SJCRH30 (cell line): Measurements from ENCODE around the gene ISCU. TPM values are rescaled to one million over a fixed set of nuclear protein-coding genes. Genes with fewer than 3 reads are reported as not detected.

ENCODE experiments used
- DNase-seq, 2 experiments: peaks; one replicate each; pipeline ENCODE4 v3.0.0-alpha.2; 2015 to 2020
- H3K27ac ChIP-seq: fragments of 250-450 bp; sonication (Bioruptor Pico); 2 replicates; pipeline ENCODE4 v1.5.1; 2020; ENCODE audit warnings: mild to moderate bottlenecking, moderate library complexity
- H3K27me3 ChIP-seq: fragments of 250-450 bp; sonication (Bioruptor Pico); 2 replicates; pipeline ENCODE4 v1.5.1; 2020; ENCODE audit warnings: mild to moderate bottlenecking, moderate library complexity
- H3K36me3 ChIP-seq: fragments of 250-450 bp; sonication (Bioruptor Pico); 2 replicates; pipeline ENCODE4 v1.5.1; 2020; ENCODE audit warnings: mild to moderate bottlenecking, moderate library complexity
- H3K4me1 ChIP-seq: fragments of 250-450 bp; sonication (Bioruptor Pico); 2 replicates; pipeline ENCODE4 v1.5.1; 2020; ENCODE audit warnings: mild to moderate bottlenecking, moderate library complexity
- H3K4me3 ChIP-seq: fragments of 250-450 bp; sonication (Bioruptor Pico); 2 replicates; pipeline ENCODE4 v1.5.1; 2020; ENCODE audit warnings: mild to moderate bottlenecking, moderate library complexity
- H3K9me3 ChIP-seq: fragments of 250-450 bp; sonication (Bioruptor Pico); replicated peaks from 2 replicates; pipeline ENCODE4 v1.5.1; 2020; ENCODE audit warnings: mild to moderate bottlenecking, moderate library complexity
- total RNA-seq: library from RNA; depleted of rRNA; stranded (reverse); fragments of >200 nt; shearing (Covaris generic); gene quantifications from 2 replicates; pipeline ENCODE4 v1.2.3, GENCODE V29; 2014; rRNA removed

Gene ISCU
- 65.0 and 70.1 TPM in 2 replicates for total RNA-seq

DNA sequence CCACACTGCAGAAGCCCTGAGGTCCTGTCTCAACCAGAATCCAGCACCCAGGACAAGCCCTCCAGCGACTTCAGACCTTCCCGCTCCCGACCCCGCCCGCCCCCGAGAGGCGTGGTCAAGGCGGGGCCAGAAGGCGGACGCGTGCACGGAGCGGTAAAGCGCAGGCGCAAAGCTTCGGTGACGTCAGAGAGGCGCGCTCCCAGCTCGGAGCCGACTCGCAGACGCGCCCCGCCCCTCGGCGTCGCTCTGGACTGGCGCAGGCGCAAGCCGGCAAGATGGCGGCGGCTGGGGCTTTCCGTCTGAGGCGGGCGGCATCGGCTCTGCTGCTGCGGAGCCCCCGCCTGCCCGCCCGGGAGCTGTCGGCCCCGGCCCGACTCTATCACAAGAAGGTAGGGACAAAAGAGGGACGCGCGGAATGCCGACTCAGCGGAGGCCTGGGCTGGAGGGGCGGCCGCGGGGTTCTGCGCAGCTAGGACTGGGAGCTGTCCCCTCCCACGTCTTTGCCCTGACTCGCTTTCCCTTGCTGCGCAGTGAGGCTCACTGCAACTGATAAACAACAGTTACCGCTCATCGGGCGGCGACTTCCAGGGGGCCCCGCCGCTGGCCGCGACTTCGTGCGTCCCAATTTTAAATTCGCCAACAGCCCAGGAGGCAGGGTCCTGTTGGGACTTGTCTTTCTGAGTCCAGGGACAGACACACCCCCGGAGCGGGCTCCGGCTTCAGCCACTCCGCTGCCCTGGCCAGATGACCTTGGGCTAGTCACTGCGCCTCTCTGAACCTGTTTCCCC, at the start of gene ISCU:
Gene ISCU (plus strand): TSS at position 249 of the 788 bp plus-strand sequence. CDS start 27 bp downstream, at position 276.
- Histone ChIP-seq H3K27me3 (no peaks in the 10 kb centered on the region), H3K36me3 (peaks cover 5% of the 10 kb centered on the region), H3K4me3 (peak within 1 kb of the TSS; percentile 76), H3K4me1 (peaks cover 22% of the 10 kb centered on the region), H3K9me3 (no peaks in the 10 kb centered on the region), H3K27ac (peak within 1 kb of the TSS; percentile 96)
- peak; percentile 97 to 98 for DNase-seq

DNA sequence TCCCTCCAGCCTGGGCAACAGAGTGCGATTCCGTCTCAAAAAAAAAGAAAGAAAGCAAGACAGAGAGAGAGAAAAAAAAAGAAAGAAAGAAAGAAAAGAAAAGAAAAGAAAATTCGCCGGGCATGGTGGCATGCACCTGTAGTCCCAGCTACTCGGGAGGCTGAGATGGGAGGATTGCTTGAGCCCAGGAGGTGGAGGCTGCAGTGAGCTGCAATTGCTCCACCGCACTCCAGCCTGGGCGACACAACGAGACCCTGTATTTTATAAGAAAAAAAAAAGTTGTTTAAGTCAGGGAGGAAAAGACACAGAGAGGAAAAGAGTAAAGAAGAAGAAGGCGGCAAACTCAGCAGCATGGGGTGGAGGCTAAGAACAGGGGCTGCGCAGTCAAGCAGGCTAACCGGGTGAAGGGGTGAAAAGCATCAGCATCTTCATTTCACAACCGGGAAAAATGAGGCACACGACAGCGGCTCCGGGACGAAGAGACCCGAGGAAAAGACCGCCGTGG, 47.9 kb upstream of the ISCU start:
- DNase-seq, result no peak
- Histone ChIP-seq H3K36me3 (peaks cover 10% of the 10 kb centered on the region), H3K9me3 (no peaks in the 10 kb centered on the region), H3K27me3 (no peaks in the 10 kb centered on the region), H3K4me3 (peak overlapping the region; percentile 66), H3K4me1 (peaks cover 5% of the 10 kb centered on the region; the same call in 1 of the 2 replicates), H3K27ac (no peak overlapping the region)

DNA sequence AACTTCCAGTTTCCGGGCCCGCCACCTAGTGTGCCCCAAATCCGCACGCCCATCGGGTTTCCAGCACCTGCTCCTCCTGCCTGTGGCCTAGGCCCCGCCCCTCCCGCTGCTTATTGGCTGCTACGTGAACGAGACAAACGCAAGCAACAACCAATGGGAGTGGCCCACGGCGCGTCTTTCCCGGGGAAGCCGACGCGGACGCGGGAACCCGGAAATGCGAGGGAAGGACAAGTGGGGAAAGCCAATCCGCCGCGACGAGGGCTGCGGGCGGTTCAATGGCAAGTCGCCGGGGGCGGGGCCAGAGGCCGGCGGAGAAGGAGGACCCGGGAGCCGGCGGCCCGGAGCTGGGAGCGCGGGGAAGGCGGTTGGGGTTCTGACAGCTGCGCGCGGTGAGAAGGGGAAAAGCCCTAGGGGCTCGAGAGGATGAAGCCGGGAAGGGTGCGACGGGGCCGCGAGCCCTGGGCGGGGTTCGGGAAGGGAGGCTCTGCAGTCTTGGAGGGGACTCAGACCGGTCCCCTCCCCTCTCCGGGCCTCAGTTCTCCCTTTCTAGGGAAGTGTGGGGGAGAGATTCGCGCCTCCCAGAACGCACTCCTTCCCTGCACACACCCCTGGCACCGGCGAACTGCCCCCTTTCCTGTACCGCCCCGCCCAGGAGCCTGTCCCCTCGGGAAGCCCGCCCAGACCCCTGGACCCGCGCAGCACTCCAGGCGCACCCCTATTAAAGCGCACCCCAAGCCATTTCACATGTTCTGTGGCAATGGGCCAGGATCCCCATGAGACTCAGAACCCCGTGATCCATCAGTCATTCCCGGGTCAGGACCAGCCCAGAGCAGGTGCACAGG, 47.2 kb upstream of the ISCU start, which contains the start of gene FICD:
Gene FICD (plus strand): TSS at position 305 of the 842 bp plus-strand sequence. CDS start 1,696 bp downstream, outside the sequence.
- Histone ChIP-seq H3K4me3 (peak within 1 kb of the TSS; percentile 66), H3K36me3 (peaks cover 12% of the 10 kb centered on the region), H3K9me3 (no peaks in the 10 kb centered on the region), H3K4me1 (peaks cover 5% of the 10 kb centered on the region; the same call in 1 of the 2 replicates), H3K27ac (peak within 1 kb of the TSS; percentile 27), H3K27me3 (no peaks in the 10 kb centered on the region)
- peak; percentile 99 to 100 for DNase-seq

DNA sequence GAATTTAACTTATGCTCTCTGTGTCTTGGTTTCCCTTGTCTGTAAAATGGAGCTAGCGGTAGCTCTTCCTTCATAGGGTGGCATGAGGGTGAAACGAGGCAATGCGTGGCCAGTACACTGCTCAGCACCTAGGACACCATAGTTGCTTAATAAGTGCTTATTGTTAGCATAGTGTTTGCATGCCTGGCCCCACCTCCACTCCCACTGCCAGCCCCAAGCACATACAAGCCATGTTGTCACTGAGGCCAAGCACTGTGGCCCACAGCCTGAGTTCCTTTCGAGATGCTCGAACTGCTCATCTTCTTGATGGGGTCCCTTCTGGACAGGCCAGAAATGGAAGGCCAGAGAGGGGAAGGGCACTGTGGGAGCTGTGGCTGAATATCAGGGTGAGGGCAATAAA, 46.5 kb upstream of the ISCU start:
- peak overlapping the region; percentile 66 for H3K4me3 ChIP-seq
- no peak for DNase-seq
- H3K36me3 ChIP-seq, result peaks cover 19% of the 10 kb centered on the region
- H3K27me3 ChIP-seq, result no peaks in the 10 kb centered on the region
- H3K27ac ChIP-seq, result no peak overlapping the region; the same call in 1 of the 2 replicates
- H3K9me3 ChIP-seq, result no peaks in the 10 kb centered on the region
- H3K4me1 ChIP-seq, result peaks cover 5% of the 10 kb centered on the region; the same call in 1 of the 2 replicates

DNA sequence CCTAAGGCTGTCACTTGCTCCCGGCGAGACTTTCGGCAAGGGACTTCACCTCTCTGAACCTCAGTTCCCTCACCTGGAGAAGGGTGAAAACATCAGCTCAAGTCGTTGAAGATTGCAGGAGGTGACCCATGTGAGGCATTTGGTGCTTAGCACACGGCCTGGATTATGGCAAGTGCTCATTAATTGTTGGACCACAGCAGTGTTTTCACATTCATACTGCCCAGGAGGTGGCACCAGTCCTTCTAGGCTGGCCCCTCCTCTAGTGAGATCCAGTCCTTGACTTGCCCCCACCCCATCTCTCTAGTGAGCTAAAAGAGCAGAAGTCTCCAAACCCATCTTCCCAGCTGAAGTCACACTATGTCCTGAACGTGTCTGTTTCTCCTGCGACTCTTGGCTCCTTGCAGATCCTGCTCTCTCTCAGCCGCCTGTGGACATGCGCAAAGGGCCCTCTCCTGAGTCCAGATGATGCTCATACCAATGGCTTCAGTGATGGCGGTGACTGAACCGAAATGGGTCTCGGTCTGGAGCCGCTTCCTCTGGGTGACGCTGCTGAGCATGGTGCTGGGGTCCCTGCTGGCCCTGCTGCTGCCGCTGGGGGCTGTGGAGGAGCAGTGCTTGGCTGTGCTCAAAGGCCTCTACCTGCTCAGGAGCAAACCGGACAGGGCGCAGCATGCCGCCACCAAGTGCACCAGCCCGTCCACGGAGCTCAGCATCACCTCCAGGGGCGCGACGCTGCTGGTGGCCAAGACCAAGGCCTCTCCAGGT, 45.7 kb upstream of the ISCU start:
- Histone ChIP-seq H3K4me1 (peaks cover 4% of the 10 kb centered on the region; the same call in 1 of the 2 replicates), H3K36me3 (peaks cover 26% of the 10 kb centered on the region), H3K9me3 (no peaks in the 10 kb centered on the region), H3K27me3 (no peaks in the 10 kb centered on the region), H3K4me3 (no peak overlapping the region), H3K27ac (no peak overlapping the region)
- DNase-seq, result peak in 1 of 2 experiments; percentile 21

DNA sequence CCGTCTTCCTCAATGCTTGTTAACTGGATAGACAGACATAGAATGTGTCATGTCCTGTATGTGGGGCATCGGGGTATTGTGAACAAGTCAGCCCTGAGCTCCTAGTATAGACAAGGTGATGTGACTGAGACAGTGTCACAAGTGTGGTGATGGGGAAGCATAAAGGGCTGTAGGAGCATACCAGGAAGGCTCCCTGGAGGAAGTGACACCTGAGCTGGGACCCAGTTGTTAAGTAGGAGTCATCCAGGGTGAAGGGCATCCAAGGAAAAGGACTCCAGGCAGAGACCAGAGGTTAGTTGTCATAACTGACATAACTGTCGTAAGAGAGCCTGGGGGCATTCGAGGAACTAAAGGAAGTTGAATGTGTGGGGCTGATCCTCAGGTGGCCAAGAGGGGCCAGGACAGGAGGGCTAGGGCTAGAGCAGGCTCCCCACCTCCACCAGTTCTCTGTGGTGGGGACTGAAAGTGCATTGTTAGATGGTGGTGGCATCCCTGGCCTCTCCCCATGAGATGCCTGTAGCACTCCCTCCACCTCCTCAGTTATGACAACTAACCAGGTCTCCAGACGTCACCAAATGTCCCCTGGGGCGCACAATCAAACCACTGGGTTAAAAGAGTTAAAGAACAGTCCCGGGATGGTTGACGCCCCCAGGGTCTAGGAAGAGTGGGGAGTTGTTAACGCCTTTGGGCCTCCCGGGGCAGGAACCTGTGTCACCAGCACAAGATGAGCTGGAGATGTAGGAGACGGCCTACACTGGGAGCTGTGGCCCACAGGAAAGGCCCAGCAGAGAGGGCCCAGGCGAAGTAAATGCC, 44.9 kb upstream of the ISCU start:
- H3K4me3 ChIP-seq, result no peak overlapping the region
- peaks cover 34% of the 10 kb centered on the region for H3K36me3 ChIP-seq
- 0 out of 2 replicates have a peak, but pooled peaks cover 2% of the 10 kb centered on the region for H3K4me1 ChIP-seq
- H3K27ac ChIP-seq, result no peak overlapping the region
- DNase-seq, result no peak
- no peaks in the 10 kb centered on the region for H3K9me3 ChIP-seq
- H3K27me3 ChIP-seq, result no peaks in the 10 kb centered on the region

DNA sequence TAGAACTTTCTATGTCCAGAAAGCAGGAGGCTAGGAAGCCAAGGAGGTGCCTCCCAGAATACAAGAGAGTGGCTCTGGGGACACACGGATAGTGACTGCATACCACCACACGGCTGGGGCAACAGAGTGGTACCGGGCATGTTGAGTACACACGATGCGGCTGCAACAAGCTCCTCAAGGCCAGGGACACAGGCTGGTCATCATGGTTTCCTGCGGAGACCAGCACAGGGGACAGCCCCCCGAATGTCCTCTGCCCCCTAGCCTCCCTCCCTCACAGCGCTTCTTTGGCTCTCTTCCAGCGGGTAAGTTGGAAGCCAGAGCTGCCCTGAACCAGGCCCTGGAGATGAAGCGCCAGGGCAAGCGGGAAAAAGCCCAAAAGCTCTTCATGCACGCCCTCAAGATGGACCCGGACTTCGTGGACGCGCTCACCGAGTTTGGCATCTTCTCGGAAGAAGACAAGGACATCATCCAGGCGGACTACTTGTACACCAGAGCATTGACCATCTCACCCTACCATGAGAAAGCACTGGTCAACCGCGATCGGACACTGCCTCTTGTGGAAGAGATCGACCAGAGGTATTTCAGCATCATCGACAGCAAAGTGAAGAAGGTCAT, 44.2 kb upstream of the ISCU start:
- H3K9me3 ChIP-seq, result no peaks in the 10 kb centered on the region
- H3K36me3 ChIP-seq, result peaks cover 42% of the 10 kb centered on the region
- H3K27ac ChIP-seq, result no peak overlapping the region
- H3K4me1 ChIP-seq, result 0 out of 2 replicates have a peak, but pooled peaks cover 2% of the 10 kb centered on the region
- no peak for DNase-seq
- no peaks in the 10 kb centered on the region for H3K27me3 ChIP-seq
- H3K4me3 ChIP-seq, result no peak overlapping the region

DNA sequence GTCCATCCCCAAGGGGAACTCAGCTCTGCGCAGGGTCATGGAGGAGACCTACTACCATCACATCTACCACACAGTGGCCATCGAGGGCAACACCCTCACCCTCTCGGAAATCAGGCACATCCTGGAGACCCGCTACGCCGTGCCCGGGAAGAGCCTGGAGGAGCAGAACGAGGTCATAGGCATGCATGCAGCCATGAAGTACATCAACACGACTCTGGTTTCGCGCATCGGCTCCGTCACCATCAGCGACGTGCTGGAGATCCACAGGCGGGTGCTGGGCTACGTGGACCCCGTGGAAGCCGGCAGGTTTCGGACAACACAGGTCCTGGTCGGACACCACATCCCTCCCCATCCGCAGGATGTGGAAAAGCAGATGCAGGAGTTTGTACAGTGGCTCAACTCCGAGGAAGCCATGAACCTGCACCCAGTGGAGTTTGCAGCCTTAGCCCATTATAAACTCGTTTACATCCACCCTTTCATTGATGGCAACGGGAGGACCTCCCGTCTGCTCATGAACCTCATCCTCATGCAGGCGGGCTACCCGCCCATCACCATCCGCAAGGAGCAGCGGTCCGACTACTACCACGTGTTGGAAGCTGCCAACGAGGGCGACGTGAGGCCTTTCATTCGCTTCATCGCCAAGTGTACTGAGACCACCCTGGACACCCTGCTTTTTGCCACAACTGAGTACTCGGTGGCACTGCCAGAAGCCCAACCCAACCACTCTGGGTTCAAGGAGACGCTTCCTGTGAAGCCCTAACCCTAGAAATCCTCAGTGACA, 43.5 kb upstream of the ISCU start:
- Histone ChIP-seq H3K4me3 (no peak overlapping the region), H3K27ac (no peak overlapping the region), H3K4me1 (0 out of 2 replicates have a peak, but pooled peaks cover 2% of the 10 kb centered on the region), H3K36me3 (peaks cover 47% of the 10 kb centered on the region), H3K9me3 (no peaks in the 10 kb centered on the region), H3K27me3 (no peaks in the 10 kb centered on the region)
- no peak for DNase-seq

DNA sequence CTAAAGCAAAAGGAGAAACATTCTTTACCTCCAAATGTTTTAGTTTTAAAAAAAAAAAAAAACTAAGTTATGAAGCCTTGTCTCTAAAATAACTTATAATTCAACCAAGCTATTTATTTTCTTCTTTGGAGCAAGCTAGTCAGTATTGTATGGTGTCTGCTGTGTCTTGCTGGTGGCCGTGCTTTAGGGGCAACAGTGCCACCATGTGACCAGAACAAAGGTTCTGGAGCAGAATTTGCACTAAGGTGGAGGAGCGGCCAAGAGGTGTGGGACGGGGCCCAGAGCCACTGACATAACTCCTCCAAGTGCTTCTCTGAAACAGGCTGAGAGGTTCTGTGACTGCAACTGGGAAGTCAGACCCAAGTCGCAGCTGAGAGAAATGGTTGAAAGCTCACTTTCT, 42.8 kb upstream of the ISCU start:
- no peak overlapping the region for H3K4me3 ChIP-seq
- H3K27ac ChIP-seq, result no peak overlapping the region
- H3K27me3 ChIP-seq, result no peaks in the 10 kb centered on the region
- H3K9me3 ChIP-seq, result no peaks in the 10 kb centered on the region
- 0 out of 2 replicates have a peak, but pooled peaks cover 2% of the 10 kb centered on the region for H3K4me1 ChIP-seq
- DNase-seq, result no peak
- H3K36me3 ChIP-seq, result peaks cover 52% of the 10 kb centered on the region

DNA sequence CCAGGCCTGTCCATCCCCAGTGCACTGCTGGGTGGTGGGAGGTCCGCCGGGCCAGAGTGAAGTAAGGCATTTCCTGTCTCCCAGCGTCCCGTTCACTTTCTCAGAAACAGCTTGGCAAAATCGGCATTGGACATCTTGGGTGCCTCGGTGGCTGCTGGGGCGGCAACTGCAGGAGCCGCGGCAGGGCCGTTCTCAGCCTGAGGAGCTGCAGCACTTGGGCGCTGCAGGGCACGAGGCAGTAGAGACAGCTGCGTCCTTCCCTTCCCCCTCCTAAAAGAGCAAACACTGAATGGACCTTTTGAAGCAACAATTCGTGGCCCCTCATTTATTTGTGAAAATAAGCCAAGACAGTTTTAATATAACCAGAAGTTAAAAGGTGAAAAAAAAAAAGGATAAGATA, 39.0 kb upstream of the ISCU start:
- DNase-seq, result no peak
- Histone ChIP-seq H3K27me3 (no peaks in the 10 kb centered on the region), H3K4me1 (no peaks in the 10 kb centered on the region), H3K4me3 (no peak overlapping the region), H3K27ac (no peak overlapping the region), H3K36me3 (peaks cover 79% of the 10 kb centered on the region), H3K9me3 (no peaks in the 10 kb centered on the region)

DNA sequence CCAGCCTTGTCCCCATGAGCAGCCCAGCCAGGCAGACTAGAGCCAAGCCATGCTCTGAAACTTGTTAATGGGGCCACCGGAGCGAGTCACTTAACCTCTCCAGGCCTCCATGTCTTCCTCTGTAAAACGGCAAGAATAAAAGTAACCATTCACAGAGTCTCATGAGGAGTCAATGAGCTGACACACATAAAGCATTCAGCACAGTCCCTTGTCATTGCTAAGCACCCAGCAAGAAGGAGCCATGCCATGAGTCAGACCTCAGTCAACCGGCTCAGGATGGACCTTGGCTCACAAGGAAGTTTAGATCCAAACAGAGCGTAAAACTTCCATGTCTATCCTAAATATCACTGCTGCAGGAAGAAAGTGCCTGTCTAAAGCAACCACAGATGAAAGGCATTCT, 36.7 kb upstream of the ISCU start:
- H3K4me3 ChIP-seq, result no peak overlapping the region
- peaks cover 81% of the 10 kb centered on the region for H3K36me3 ChIP-seq
- no peak for DNase-seq
- H3K9me3 ChIP-seq, result no peaks in the 10 kb centered on the region
- H3K4me1 ChIP-seq, result no peaks in the 10 kb centered on the region
- H3K27me3 ChIP-seq, result no peaks in the 10 kb centered on the region
- H3K27ac ChIP-seq, result no peak overlapping the region

DNA sequence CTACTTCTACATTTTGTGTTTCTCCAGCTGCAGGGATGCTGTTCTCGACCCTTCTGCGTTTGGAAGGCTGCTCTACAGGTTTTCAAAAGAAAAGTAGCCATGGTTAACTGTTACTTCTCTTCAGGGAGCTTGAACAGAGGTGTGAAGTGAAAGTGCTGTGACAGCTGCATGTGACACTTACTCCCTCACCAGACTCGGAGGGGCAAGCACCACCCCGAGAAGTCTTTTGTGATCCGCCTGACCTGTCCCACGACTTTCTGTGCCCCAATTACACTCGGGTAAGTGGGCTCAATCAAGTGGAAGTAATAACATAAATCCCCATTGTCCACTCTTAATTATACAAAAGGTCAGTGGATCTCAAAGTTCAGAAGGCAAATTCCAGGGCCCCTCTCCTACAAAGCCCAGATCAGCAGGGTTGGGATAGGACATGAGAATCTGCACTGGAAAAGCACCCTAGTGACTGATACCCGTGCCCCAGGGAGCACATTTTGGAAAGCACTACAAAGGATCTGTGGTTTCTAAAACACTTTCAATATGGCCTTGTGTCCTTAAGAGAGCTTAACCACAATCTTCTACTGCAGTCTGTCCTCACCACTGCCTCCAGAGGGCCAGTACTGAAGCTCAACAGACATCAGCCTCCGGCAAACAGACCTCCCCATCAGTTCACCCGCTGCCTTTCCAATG, 35.8 kb upstream of the ISCU start:
- peaks cover 81% of the 10 kb centered on the region for H3K36me3 ChIP-seq
- no peak overlapping the region for H3K27ac ChIP-seq
- H3K4me1 ChIP-seq, result no peaks in the 10 kb centered on the region
- DNase-seq, result no peak
- H3K9me3 ChIP-seq, result no peaks in the 10 kb centered on the region
- H3K27me3 ChIP-seq, result no peaks in the 10 kb centered on the region
- H3K4me3 ChIP-seq, result no peak overlapping the region
